Measurements from ENCODE around the gene CCDC88C. TPM values are rescaled to one million over a fixed set of nuclear protein-coding genes. Genes with fewer than 3 reads are reported as not detected.

CCDC88C gene
- total RNA-seq, 2 donors from 2014 or later: 32.5 to 54.4 TPM

DNA sequence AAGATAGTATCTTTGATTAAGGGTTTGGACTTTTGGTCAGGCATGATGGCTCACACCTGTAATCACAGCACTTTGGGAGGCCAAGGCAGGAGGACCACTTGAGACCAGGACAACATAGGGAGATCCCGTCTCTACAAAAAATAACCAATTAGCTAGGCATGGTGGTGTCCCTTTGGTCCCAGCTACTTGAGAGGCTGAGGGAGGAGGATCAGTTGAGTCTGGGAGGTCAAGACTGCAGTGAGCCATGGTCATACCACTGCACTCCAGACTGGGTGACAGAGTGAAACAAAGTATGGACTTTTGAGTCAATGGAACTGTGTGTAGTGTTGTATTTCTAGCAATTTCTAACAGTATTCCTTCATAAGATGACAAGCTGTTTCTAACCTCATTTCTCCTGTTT is 38.7 kb upstream of the CCDC88C start:
- Histone ChIP-seq H3K4me1 (replicated peaks) (no peaks in the 10 kb centered on the region), H3K27ac (no peak overlapping the region), H3K9me3 (no peaks in the 10 kb centered on the region), H3K36me3 (no peaks in the 10 kb centered on the region), H3K27me3 (replicated peaks; ENCODE audit: insufficient read depth) (no peaks in the 10 kb centered on the region), H3K4me3 (no peak overlapping the region)
- TF ChIP-seq POLR2A (IDR thresholded peaks at IDR 0.05) (no peak), POLR2AphosphoS5 (IDR thresholded peaks at IDR 0.05) (no peak)
- TF ChIP-seq, protein P1, sequence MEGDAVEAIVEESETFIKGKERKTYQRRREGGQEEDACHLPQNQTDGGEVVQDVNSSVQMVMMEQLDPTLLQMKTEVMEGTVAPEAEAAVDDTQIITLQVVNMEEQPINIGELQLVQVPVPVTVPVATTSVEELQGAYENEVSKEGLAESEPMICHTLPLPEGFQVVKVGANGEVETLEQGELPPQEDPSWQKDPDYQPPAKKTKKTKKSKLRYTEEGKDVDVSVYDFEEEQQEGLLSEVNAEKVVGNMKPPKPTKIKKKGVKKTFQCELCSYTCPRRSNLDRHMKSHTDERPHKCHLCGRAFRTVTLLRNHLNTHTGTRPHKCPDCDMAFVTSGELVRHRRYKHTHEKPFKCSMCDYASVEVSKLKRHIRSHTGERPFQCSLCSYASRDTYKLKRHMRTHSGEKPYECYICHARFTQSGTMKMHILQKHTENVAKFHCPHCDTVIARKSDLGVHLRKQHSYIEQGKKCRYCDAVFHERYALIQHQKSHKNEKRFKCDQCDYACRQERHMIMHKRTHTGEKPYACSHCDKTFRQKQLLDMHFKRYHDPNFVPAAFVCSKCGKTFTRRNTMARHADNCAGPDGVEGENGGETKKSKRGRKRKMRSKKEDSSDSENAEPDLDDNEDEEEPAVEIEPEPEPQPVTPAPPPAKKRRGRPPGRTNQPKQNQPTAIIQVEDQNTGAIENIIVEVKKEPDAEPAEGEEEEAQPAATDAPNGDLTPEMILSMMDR (IDR thresholded peaks at IDR 0.05): no peak
- DNase-seq (ENCODE audit: low spot score): no peak
- WGBS: 100% methylated on average over 1 of the region's 1 CpG
- intact Hi-C loops (cut with DNase I): no loop called here

DNA sequence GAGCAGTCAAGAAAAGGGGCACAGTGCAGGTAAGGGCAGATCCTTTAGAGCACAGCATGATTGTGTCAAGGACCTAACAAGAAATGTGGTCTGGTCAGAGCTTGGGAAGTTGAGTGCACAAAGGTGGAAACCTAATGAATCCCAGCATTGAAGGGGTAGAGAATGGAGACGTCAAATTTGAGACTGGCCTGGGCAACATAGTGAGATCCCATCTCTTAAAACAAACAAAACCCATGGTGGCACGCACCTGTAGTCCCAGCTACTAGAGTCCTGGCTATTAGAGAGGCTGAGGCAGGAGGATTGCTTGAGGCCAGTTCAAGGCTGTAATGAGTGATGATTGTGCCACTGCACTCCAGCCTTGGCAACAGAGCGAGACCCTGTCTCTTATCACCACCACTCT is 37.0 kb upstream of the CCDC88C start:
- no peak for DNase-seq (ENCODE audit: low spot score)
- no peak overlapping the region for H3K4me3 ChIP-seq
- no peaks in the 10 kb centered on the region for H3K36me3 ChIP-seq
- no peaks in the 10 kb centered on the region for H3K4me1 ChIP-seq (replicated peaks)
- WGBS: 97% methylated on average over 3 of the region's 3 CpGs
- no peak overlapping the region for H3K27ac ChIP-seq
- no peaks in the 10 kb centered on the region for H3K9me3 ChIP-seq
- H3K27me3 ChIP-seq (replicated peaks; ENCODE audit: insufficient read depth): no peaks in the 10 kb centered on the region
- TF ChIP-seq POLR2AphosphoS5 (IDR thresholded peaks at IDR 0.05) (no peak), POLR2A (IDR thresholded peaks at IDR 0.05) (no peak)
- TF ChIP-seq, protein P1 (IDR thresholded peaks at IDR 0.05): no peak
- intact Hi-C loops (cut with DNase I): no loop called here

DNA sequence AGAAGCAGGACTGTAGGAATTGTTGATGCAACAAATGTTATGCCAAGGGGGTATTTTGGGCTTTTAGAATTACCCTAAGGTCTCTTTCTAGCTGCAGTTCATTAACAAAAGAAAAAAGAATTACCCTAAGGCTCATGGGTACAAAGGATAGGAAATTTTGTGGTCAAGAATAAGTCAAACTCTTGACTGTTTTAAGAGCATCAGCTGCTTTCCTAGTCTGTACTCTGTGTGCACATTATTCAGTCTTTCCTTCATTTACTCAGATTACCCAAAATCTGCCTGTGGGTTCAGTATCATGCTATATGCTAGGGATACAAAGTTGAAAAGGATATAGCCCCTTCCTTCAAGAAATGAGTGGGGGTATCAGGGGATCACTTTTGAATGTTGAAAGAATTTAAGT is 36.5 kb upstream of the CCDC88C start:
- H3K9me3 ChIP-seq: no peaks in the 10 kb centered on the region
- H3K4me1 ChIP-seq (replicated peaks): no peaks in the 10 kb centered on the region
- intact Hi-C loops (cut with DNase I): no loop called here
- no peak overlapping the region for H3K27ac ChIP-seq
- DNase-seq (ENCODE audit: low spot score): no peak
- TF ChIP-seq POLR2A (IDR thresholded peaks at IDR 0.05) (no peak), POLR2AphosphoS5 (IDR thresholded peaks at IDR 0.05) (no peak)
- TF ChIP-seq, protein P1 (IDR thresholded peaks at IDR 0.05): no peak
- H3K4me3 ChIP-seq: no peak overlapping the region
- no peaks in the 10 kb centered on the region for H3K36me3 ChIP-seq
- no peaks in the 10 kb centered on the region for H3K27me3 ChIP-seq (replicated peaks; ENCODE audit: insufficient read depth)

DNA sequence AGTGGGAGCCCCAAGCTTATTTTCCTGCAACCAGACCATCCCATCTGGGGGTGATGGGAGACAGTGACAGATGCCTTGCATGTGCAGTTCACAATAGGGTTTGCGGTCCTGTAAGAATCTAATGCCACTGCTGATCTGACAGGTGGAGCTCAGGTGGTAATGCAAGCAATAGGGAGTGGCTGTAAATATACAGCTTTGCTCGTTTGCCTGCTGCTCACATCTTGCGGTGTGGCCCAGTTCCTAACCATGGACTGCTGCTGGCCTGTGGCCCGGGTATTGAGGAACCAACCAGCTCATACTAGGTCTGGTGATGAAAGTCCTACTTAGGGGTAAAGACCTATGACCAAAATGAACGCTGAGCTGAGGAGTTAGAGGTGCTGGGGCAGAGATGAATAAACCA is 36.1 kb upstream of the CCDC88C start:
- Histone ChIP-seq H3K4me1 (replicated peaks) (no peaks in the 10 kb centered on the region), H3K36me3 (no peaks in the 10 kb centered on the region), H3K9me3 (no peaks in the 10 kb centered on the region), H3K4me3 (no peak overlapping the region), H3K27ac (no peak overlapping the region), H3K27me3 (replicated peaks; ENCODE audit: insufficient read depth) (no peaks in the 10 kb centered on the region)
- DNase-seq (ENCODE audit: low spot score): no peak
- WGBS: 75% methylated on average over 5 of the region's 5 CpGs
- intact Hi-C loops (cut with DNase I): no loop called here
- TF ChIP-seq, protein P1 (IDR thresholded peaks at IDR 0.05): no peak
- no peak for TF ChIP-seq POLR2AphosphoS5 (IDR thresholded peaks at IDR 0.05)
- TF ChIP-seq POLR2A (IDR thresholded peaks at IDR 0.05): no peak

DNA sequence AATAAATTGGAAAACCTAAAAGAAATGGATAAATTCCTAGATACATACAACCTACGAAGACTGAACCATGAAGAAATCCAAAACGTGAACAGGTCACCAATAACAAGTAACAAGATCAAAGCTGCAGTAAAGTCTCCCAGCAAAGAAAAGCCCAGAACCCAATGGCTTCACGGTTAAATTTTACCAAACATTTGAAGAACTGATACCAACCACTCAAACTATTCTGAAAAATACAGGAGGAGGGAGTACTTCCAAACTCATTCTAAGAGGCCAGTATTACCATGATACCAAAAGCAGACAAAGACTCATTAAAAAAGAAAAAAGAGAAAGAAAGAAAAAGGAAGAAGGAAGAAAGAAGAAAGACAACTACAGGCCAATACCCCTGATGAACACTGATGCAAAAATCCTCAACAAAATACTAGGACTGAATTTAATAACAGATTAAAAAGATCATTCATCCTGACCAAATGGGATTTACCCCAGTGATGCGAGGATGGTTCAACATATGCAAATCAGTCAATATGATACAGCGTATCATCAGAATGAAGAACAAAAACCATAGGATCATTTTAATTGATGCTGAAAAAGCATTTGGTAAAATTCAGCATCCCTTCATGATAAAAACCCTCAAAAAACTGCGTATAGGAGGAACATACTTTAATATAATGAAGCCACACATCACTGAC is 26.9 kb upstream of the CCDC88C start:
- WGBS: 79% methylated on average over 6 of the region's 6 CpGs
- Histone ChIP-seq H3K36me3 (no peaks in the 10 kb centered on the region), H3K9me3 (no peaks in the 10 kb centered on the region), H3K27ac (no peak overlapping the region), H3K27me3 (replicated peaks; ENCODE audit: insufficient read depth) (no peaks in the 10 kb centered on the region), H3K4me3 (no peak overlapping the region), H3K4me1 (replicated peaks) (no peaks in the 10 kb centered on the region)
- intact Hi-C loops (cut with DNase I): no loop called here
- TF ChIP-seq, protein P1 (IDR thresholded peaks at IDR 0.05): no peak
- no peak for TF ChIP-seq POLR2AphosphoS5 (IDR thresholded peaks at IDR 0.05)
- no peak for TF ChIP-seq POLR2A (IDR thresholded peaks at IDR 0.05)
- DNase-seq (ENCODE audit: low spot score): no peak

All from prostate gland (tissue), 2 donors.